Chondrocyte (in vitro differentiated cells): ENCODE data around the gene TLR1. TPM values are rescaled to one million over a fixed set of nuclear protein-coding genes. Genes with fewer than 3 reads are reported as not detected.

ENCODE experiments used
- DNase-seq: peaks from one replicate; pipeline ENCODE4 v3.0.0; 2021; ENCODE audit warnings: mixed read lengths, low spot score
- H3K27ac Mint-ChIP-seq: one replicate; pipeline ENCODE4 v1.8.0; 2021; ENCODE audit warnings: mild to moderate bottlenecking, moderate library complexity, mixed read lengths; ENCODE audit not compliant: unreplicated experiment
- H3K27me3 Mint-ChIP-seq: 2 replicates; pipeline ENCODE4 v1.8.0; 2021; ENCODE audit warnings: low read depth, mixed read lengths
- H3K36me3 Mint-ChIP-seq: 2 replicates; pipeline ENCODE4 v1.8.0; 2021; ENCODE audit warnings: low read depth, mixed read lengths
- H3K4me1 Mint-ChIP-seq: 2 replicates; pipeline ENCODE4 v1.8.0; 2021; ENCODE audit warnings: low read depth, mild to moderate bottlenecking, mixed read lengths
- H3K4me3 Mint-ChIP-seq: one replicate; pipeline ENCODE4 v1.8.0; 2021; ENCODE audit warnings: mild to moderate bottlenecking, moderate library complexity, mixed read lengths; ENCODE audit not compliant: unreplicated experiment
- H3K9me3 Mint-ChIP-seq: 2 replicates; pipeline ENCODE4 v1.8.0; 2021; ENCODE audit warnings: low read depth, mixed read lengths
- CTCF ChIP-seq: fragments of 200-600 bp; sonication (generic); IDR thresholded peaks from 2 replicates; pipeline ENCODE4 v1.5.0; 2021; ENCODE audit warnings: antibody characterized with exemption, mild to moderate bottlenecking, moderate library complexity
- total RNA-seq: library from RNA; stranded (reverse); gene quantifications from 3 replicates; pipeline ENCODE4 v1.2.1, GENCODE V29; 2021

Gene TLR1
- total RNA-seq, 1 donor from 2014 or later: 0.15 TPM

GRCh38 chr4:38757945-38758600 lies 46.5 kb downstream of the TLR1 start:
- Mint-ChIP-seq H3K36me3 (no peaks in the 10 kb centered on the region), H3K27ac (no peak overlapping the region), H3K9me3 (no peaks in the 10 kb centered on the region), H3K4me1 (peaks cover 4% of the 10 kb centered on the region), H3K27me3 (no peaks in the 10 kb centered on the region), H3K4me3 (no peak overlapping the region)
- no peak for DNase-seq
- TF ChIP-seq CTCF: peak; percentile 44

DNA sequence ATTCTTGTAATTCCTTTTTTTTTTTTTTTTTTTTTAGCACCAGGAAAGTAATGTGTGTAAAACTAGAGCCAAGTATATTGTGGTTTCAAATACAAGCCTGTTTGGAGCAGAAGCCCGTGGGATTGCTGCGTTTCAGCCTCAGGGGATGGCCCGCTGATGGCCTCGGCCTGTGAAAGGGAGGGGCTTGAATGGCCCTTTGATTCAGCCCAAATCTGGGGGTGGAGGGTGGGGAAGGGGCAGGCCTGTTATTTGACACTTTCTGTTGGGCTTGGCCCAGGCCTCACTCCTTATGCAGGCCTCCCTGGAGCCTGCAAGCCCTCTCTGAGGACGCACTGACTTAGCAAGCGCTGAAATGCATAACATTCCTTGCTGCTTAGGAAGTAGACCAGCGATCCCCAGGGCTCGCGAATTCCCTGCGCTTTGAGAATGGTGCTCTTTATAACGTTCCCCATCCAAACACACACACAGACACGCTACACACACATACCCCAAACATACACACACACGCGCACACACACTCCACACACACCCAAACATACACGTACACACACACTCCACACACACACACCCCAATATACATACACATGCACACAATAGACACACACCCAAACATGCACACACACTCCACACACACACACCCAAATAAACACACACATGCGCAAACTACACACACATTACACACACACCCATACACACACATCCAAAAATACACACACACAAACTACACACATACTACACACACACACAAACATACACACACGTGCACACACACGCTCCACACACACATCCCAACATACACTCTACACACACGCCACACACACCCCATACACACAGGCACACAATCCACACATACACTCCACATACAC lies 51.4 kb downstream of the TLR1 start:
- DNase-seq: no peak
- no peak for TF ChIP-seq CTCF
- Mint-ChIP-seq H3K27ac (no peak overlapping the region), H3K4me1 (no peaks in the 10 kb centered on the region), H3K27me3 (no peaks in the 10 kb centered on the region), H3K4me3 (no peak overlapping the region), H3K36me3 (no peaks in the 10 kb centered on the region), H3K9me3 (no peaks in the 10 kb centered on the region)

- no peaks in the 10 kb centered on the region for H3K27me3 Mint-ChIP-seq
- DNase-seq: no peak
- no peak overlapping the region for H3K4me3 Mint-ChIP-seq
- H3K9me3 Mint-ChIP-seq: no peaks in the 10 kb centered on the region
- H3K36me3 Mint-ChIP-seq: no peaks in the 10 kb centered on the region
- no peaks in the 10 kb centered on the region for H3K4me1 Mint-ChIP-seq
- H3K27ac Mint-ChIP-seq: no peak overlapping the region
- no peak for TF ChIP-seq CTCF
These were observed 52.1 kb downstream of the TLR1 start for GRCh38 chr4:38752372-38752940.

DNA sequence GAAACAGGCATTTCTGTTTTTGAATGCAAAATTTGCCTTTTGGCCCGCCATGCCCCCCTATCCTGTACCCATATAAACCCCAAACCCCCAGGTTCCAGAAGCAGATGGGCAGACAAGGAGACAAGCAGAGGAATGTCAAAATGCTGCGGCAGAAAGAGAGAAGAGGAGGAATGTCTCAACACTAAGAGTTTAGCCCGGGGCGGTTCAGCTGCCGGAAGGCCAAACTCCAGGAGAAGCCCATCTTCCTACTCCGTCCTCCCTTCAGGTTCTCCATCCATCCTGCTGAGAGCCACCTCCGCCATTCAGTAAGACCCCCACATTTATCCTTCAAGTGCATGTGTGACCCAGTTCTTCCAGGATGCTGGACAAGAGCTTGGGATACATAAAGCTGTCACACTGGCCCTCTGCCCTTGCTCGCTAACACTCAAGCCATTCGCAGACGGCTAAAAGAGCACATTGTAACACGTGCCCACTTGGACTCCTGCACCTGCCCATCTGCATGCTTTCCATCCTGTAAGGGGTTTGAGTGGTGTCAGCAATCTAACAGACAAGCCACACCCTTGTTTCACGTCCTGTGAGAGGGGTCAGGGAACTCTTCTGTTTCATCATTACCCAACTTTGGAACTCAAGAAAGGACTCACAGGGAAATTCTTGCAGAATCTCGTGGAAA lies 53.1 kb downstream of the TLR1 start:
- no peaks in the 10 kb centered on the region for H3K4me1 Mint-ChIP-seq
- H3K36me3 Mint-ChIP-seq: no peaks in the 10 kb centered on the region
- H3K27ac Mint-ChIP-seq: no peak overlapping the region
- DNase-seq: no peak
- H3K4me3 Mint-ChIP-seq: no peak overlapping the region
- H3K9me3 Mint-ChIP-seq: peaks cover 2% of the 10 kb centered on the region
- no peak for TF ChIP-seq CTCF
- H3K27me3 Mint-ChIP-seq: no peaks in the 10 kb centered on the region

DNA sequence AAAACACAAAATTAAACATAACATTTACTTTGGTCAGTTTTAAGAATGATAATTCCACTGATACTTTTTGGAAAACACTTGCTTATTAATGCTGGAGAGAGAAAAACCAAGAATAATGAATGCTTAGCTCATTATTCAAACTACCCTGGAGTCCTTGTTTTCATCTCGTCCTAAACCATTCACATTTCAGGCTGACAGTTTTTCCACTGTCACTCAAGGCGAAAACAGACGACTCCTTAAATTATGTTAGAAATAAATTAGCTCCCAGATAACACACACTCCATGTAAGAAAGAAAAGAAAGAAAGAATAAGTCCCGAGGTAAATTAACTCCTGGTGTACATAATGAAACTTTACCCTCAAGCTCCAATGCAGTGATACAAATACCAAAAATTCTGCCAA lies 55.3 kb downstream of the TLR1 start:
- H3K27ac Mint-ChIP-seq: no peak overlapping the region
- no peak for TF ChIP-seq CTCF
- DNase-seq: no peak

More for the DNA sequence above, 55.3 kb downstream of the TLR1 start:
- Mint-ChIP-seq H3K9me3 (peaks cover 2% of the 10 kb centered on the region), H3K4me1 (no peaks in the 10 kb centered on the region), H3K36me3 (no peaks in the 10 kb centered on the region), H3K4me3 (no peak overlapping the region), H3K27me3 (no peaks in the 10 kb centered on the region)
